ENCODE data around the gene PAX5. TPM values are rescaled to one million over a fixed set of nuclear protein-coding genes. Genes with fewer than 3 reads are reported as not detected.

Gene PAX5
- total RNA-seq, 1 donor from 2014 or later: 1.3 TPM

- no peak overlapping the region for H3K27ac Mint-ChIP-seq (ENCODE audit: unreplicated experiment)
- peaks cover 5% of the 10 kb centered on the region for H3K36me3 Mint-ChIP-seq (ENCODE audit: low read depth, unreplicated experiment)
- H3K4me3 Mint-ChIP-seq (ENCODE audit: unreplicated experiment): no peak overlapping the region
- no peak for TF ChIP-seq CTCF (IDR thresholded peaks at IDR 0.05; ENCODE audit: unreplicated experiment)
- peaks cover 13% of the 10 kb centered on the region for H3K27me3 Mint-ChIP-seq (ENCODE audit: unreplicated experiment)
- peaks cover 37% of the 10 kb centered on the region for H3K4me1 Mint-ChIP-seq (ENCODE audit: unreplicated experiment)
- H3K9me3 Mint-ChIP-seq (ENCODE audit: unreplicated experiment): no peaks in the 10 kb centered on the region
- DNase-seq (ENCODE audit: low spot score): no peak
Observed at GRCh38 chr9:36846621-36847020, 187.4 kb downstream of the PAX5 start.

GRCh38 chr9:36845844-36846243 is 188.2 kb downstream of the PAX5 start:
- no peak for DNase-seq (ENCODE audit: low spot score)
- Mint-ChIP-seq H3K27ac (ENCODE audit: unreplicated experiment) (no peak overlapping the region), H3K4me3 (ENCODE audit: unreplicated experiment) (no peak overlapping the region), H3K27me3 (ENCODE audit: unreplicated experiment) (peaks cover 15% of the 10 kb centered on the region), H3K4me1 (ENCODE audit: unreplicated experiment) (peaks cover 35% of the 10 kb centered on the region), H3K36me3 (ENCODE audit: low read depth, unreplicated experiment) (peaks cover 5% of the 10 kb centered on the region), H3K9me3 (ENCODE audit: unreplicated experiment) (no peaks in the 10 kb centered on the region)
- no peak for TF ChIP-seq CTCF (IDR thresholded peaks at IDR 0.05; ENCODE audit: unreplicated experiment)

GRCh38 chr9:36844961-36845360 is 189.1 kb downstream of the PAX5 start:
- no peaks in the 10 kb centered on the region for H3K9me3 Mint-ChIP-seq (ENCODE audit: unreplicated experiment)
- H3K27ac Mint-ChIP-seq (ENCODE audit: unreplicated experiment): no peak overlapping the region
- peaks cover 16% of the 10 kb centered on the region for H3K27me3 Mint-ChIP-seq (ENCODE audit: unreplicated experiment)
- no peak for DNase-seq (ENCODE audit: low spot score)
- TF ChIP-seq CTCF (IDR thresholded peaks at IDR 0.05; ENCODE audit: unreplicated experiment): no peak
- H3K4me1 Mint-ChIP-seq (ENCODE audit: unreplicated experiment): peaks cover 27% of the 10 kb centered on the region
- no peak overlapping the region for H3K4me3 Mint-ChIP-seq (ENCODE audit: unreplicated experiment)
- H3K36me3 Mint-ChIP-seq (ENCODE audit: low read depth, unreplicated experiment): peaks cover 5% of the 10 kb centered on the region

- no peak for TF ChIP-seq CTCF (IDR thresholded peaks at IDR 0.05; ENCODE audit: unreplicated experiment)
- Mint-ChIP-seq H3K9me3 (ENCODE audit: unreplicated experiment) (no peaks in the 10 kb centered on the region), H3K4me3 (ENCODE audit: unreplicated experiment) (no peak overlapping the region), H3K36me3 (ENCODE audit: low read depth, unreplicated experiment) (peaks cover under 1% of the 10 kb centered on the region), H3K27me3 (ENCODE audit: unreplicated experiment) (peaks cover 12% of the 10 kb centered on the region), H3K4me1 (ENCODE audit: unreplicated experiment) (peaks cover 18% of the 10 kb centered on the region), H3K27ac (ENCODE audit: unreplicated experiment) (no peak overlapping the region)
- DNase-seq (ENCODE audit: low spot score): no peak
Observed at GRCh38 chr9:36843964-36844363, 190.1 kb downstream of the PAX5 start.

- DNase-seq (ENCODE audit: low spot score): no peak
- Mint-ChIP-seq H3K4me1 (ENCODE audit: unreplicated experiment) (peaks cover 7% of the 10 kb centered on the region), H3K36me3 (ENCODE audit: low read depth, unreplicated experiment) (no peaks in the 10 kb centered on the region), H3K27me3 (ENCODE audit: unreplicated experiment) (peaks cover 7% of the 10 kb centered on the region), H3K9me3 (ENCODE audit: unreplicated experiment) (no peaks in the 10 kb centered on the region), H3K4me3 (ENCODE audit: unreplicated experiment) (no peak overlapping the region), H3K27ac (ENCODE audit: unreplicated experiment) (no peak overlapping the region)
- TF ChIP-seq CTCF (IDR thresholded peaks at IDR 0.05; ENCODE audit: unreplicated experiment): no peak
Observed at GRCh38 chr9:36842560-36843530, 191.2 kb downstream of the PAX5 start.

Data from endothelial cell (in vitro differentiated cells).